Stimulated activated effector memory CD8-positive, alpha-beta T cell treated with anti-CD3 and anti-CD28 coated beads, Interleukin-12 subunit alpha, Interleukin-12 subunit beta, amount 100 ng/mL, for 72 hours (primary cell): ENCODE results near the gene AGMO.

Experiments
- ATAC-seq: fragments of 150-1000 bp; cut with Tn5 transposase; 2 replicates; pipeline ENCODE4 v1.10.0; 2021
- DNase-seq, 2 donors: peaks; one replicate each; pipeline ENCODE4 v3.0.0; 2021 to 2022; ENCODE audit warnings: low spot score in 2 of 2
- H3K27ac Mint-ChIP-seq: one replicate; pipeline ENCODE4 v1.8.0; 2022; ENCODE audit warnings: mild to moderate bottlenecking, mixed read lengths
- H3K36me3 Mint-ChIP-seq: one replicate; pipeline ENCODE4 v1.8.0; 2022; ENCODE audit warnings: mild to moderate bottlenecking, mixed read lengths
- H3K4me1 Mint-ChIP-seq: one replicate; pipeline ENCODE4 v1.8.0; 2022; ENCODE audit warnings: mixed read lengths
- H3K4me3 Mint-ChIP-seq: one replicate; pipeline ENCODE4 v1.8.0; 2022; ENCODE audit warnings: mild to moderate bottlenecking, mixed read lengths
- H3K9me3 Mint-ChIP-seq: one replicate; pipeline ENCODE4 v1.8.0; 2022; ENCODE audit warnings: mixed read lengths

The AGMO gene

DNA sequence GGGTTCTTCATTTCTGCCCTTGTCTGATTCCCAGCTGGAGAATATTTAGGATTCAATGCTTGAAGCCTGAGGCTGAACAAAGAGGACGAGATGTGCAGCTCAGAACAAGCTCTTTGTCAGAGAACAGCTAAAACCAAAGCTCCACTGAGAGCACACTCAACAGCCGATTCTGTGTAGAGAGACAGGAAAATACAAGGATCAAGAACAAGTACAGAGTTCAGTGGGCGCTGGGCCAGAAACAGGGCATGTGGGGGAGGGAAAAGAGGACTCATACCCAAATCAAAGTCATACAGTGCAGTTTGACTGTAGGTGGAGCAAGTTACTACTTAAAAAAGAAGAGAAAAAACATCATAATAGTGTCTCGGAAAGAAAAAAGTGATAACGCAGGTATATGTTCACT is at the start of gene AGMO:
AGMO (minus strand) TSS at position 181 of the 400 bp plus-strand sequence.
- no peak within 1 kb of the TSS for H3K27ac Mint-ChIP-seq
- H3K9me3 Mint-ChIP-seq: peaks cover 10% of the 10 kb centered on the region
- ATAC-seq (no peak), DNase-seq (no peak)
- H3K4me3 Mint-ChIP-seq: no peak within 1 kb of the TSS
- H3K36me3 Mint-ChIP-seq: no peaks in the 10 kb centered on the region
- no peaks in the 10 kb centered on the region for H3K4me1 Mint-ChIP-seq

- H3K4me1 Mint-ChIP-seq: no peaks in the 10 kb centered on the region
- no peak for DNase-seq
These were observed 48.7 kb upstream of the AGMO start for GRCh38 chr7:15610503-15610902.

DNA sequence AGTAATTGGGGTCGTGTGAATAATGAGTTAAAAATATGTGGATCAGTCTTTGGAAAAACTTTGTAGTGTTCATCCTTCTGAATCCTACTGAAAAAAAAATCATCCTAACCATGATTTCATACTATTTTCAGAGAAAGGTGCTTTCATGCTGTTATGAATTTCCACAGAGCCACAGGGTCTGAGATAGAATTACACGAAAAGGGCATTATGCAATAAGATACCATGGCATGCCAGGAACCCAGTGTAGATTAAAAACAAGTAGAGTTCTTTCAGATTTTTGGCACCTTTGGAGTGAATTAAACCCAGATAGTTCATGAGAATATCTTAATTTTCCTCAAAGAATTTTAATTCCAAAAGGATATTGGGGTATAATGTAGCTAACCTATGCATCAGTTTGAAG is 47.5 kb upstream of the AGMO start:
- Mint-ChIP-seq H3K4me3 (no peak overlapping the region), H3K36me3 (no peaks in the 10 kb centered on the region), H3K4me1 (no peaks in the 10 kb centered on the region), H3K9me3 (peaks cover 5% of the 10 kb centered on the region), H3K27ac (no peak overlapping the region)
- no peak for DNase-seq
- no peak for ATAC-seq

More at GRCh38 chr7:15610503-15610902, 48.7 kb upstream of the AGMO start:
- H3K36me3 Mint-ChIP-seq: no peaks in the 10 kb centered on the region
- no peak overlapping the region for H3K27ac Mint-ChIP-seq
- peaks cover 5% of the 10 kb centered on the region for H3K9me3 Mint-ChIP-seq
- no peak for ATAC-seq
- no peak overlapping the region for H3K4me3 Mint-ChIP-seq

DNA sequence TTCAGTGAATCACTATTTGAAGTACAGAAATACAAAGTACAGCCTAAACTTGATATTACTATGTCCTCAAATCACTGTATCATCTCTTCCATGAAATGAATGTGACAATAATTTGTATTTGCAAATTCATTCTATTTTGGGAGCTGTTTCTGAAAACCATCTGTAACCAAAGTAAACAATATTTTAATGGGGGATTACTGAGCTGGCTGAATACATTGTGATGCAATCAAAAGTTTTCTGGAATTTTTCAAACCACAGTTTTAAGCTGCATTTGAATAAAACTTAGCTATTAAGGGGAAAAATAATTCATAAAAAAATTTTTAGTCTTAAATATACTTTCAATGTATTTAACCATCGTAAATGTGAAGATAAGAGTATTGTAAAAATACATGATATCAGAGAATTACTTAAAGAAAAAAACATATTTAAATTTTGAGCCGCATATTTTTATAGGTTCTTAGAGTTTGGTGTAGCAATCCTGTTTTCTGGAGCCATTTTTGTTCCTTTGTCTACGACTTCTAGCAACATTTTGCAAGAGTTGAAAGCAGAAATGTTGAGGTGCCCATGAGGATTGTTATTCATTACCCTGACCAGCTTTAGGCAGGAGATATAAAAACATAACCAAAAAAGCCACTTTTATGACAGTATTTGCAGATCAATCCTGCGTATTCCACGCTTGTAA is 45.9 kb upstream of the AGMO start:
- Mint-ChIP-seq H3K4me1 (no peaks in the 10 kb centered on the region), H3K9me3 (peaks cover 9% of the 10 kb centered on the region), H3K36me3 (no peaks in the 10 kb centered on the region), H3K4me3 (no peak overlapping the region), H3K27ac (no peak overlapping the region)
- DNase-seq (no peak), ATAC-seq (no peak)

- H3K4me1 Mint-ChIP-seq: no peaks in the 10 kb centered on the region
These were observed 44.7 kb upstream of the AGMO start for GRCh38 chr7:15606561-15606960.

DNA sequence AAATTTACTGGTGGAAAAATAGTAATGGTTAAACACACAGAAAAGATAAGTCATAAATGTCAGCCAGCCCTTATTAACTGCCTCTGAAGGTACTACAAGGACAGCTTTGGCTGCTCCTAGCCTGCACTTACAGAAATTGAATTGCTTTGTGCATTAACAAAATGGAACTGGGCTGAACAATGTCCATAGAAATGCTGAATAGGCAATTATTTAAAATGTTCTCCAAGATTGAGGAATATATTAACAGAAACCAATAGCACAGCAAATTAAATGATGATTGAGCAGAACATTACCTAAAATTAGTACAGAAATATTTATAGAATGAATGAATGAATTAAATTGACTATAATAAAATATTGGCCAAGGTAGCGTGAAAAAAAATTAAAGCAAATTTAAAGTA is 42.4 kb upstream of the AGMO start:
- no peak for DNase-seq
- ATAC-seq: no peak
- H3K27ac Mint-ChIP-seq: no peak overlapping the region
- H3K4me1 Mint-ChIP-seq: no peaks in the 10 kb centered on the region
- H3K4me3 Mint-ChIP-seq: no peak overlapping the region
- no peaks in the 10 kb centered on the region for H3K36me3 Mint-ChIP-seq
- H3K9me3 Mint-ChIP-seq: peaks cover 7% of the 10 kb centered on the region

More at GRCh38 chr7:15606561-15606960, 44.7 kb upstream of the AGMO start:
- ATAC-seq (no peak), DNase-seq (no peak)
- no peaks in the 10 kb centered on the region for H3K36me3 Mint-ChIP-seq
- peaks cover 7% of the 10 kb centered on the region for H3K9me3 Mint-ChIP-seq
- H3K27ac Mint-ChIP-seq: no peak overlapping the region
- H3K4me3 Mint-ChIP-seq: no peak overlapping the region

DNA sequence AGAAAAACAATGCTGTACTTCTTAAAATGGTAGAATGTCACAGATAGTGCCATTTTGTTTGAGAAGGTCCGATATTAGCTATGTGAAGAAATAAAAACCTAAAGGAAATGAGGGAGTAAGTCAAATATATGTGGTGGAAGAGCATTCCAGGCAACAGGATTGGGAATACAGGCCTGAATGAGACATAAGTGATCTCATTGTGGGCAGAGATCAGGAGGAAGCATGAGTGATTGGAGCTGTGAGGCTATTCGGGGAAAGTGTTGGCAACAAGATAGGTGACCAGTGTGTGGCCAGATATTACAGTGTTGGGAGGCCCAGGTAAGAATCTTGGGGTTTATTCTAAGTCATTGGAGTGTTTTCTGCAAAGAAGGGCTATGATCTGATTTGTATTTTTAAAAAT is 41.3 kb upstream of the AGMO start:
- H3K4me3 Mint-ChIP-seq: no peak overlapping the region
- no peak overlapping the region for H3K27ac Mint-ChIP-seq

GRCh38 chr7:15602236-15602635 is 40.4 kb upstream of the AGMO start:
- Mint-ChIP-seq H3K9me3 (peaks cover 4% of the 10 kb centered on the region), H3K4me3 (no peak overlapping the region), H3K27ac (no peak overlapping the region), H3K36me3 (no peaks in the 10 kb centered on the region), H3K4me1 (no peaks in the 10 kb centered on the region)
- DNase-seq (no peak), ATAC-seq (no peak)

More for the DNA sequence above, 41.3 kb upstream of the AGMO start:
- no peaks in the 10 kb centered on the region for H3K4me1 Mint-ChIP-seq
- DNase-seq: no peak
- no peak for ATAC-seq
- peaks cover 4% of the 10 kb centered on the region for H3K9me3 Mint-ChIP-seq
- H3K36me3 Mint-ChIP-seq: no peaks in the 10 kb centered on the region

DNA sequence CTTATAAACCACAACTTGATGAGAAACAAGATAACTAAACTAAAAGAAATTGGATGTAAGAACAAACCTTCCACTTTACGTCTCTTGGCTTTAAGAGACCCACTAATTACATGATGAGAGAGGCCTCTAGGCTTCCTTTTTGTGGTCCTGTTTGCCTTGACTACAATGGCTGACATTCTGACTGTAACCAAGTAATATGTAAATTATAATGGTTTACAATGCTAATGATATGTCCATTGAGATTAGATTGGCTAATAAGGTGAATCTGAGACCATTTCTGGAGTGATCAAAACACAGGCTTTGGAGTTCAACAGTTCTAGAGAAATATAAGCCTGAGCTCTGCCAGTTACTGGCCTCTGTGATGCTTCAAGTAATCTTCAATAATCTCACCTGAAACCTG is 39.4 kb upstream of the AGMO start:
- H3K4me1 Mint-ChIP-seq: no peaks in the 10 kb centered on the region
- ATAC-seq (no peak), DNase-seq (no peak)
- peaks cover 8% of the 10 kb centered on the region for H3K9me3 Mint-ChIP-seq
- no peak overlapping the region for H3K27ac Mint-ChIP-seq
- no peaks in the 10 kb centered on the region for H3K36me3 Mint-ChIP-seq
- no peak overlapping the region for H3K4me3 Mint-ChIP-seq

- Mint-ChIP-seq H3K9me3 (peaks cover 8% of the 10 kb centered on the region), H3K4me3 (no peak overlapping the region)
These were observed 38.5 kb upstream of the AGMO start for GRCh38 chr7:15600298-15600697.

GRCh38 chr7:15594461-15594860 is 32.6 kb upstream of the AGMO start:
- peaks cover 10% of the 10 kb centered on the region for H3K9me3 Mint-ChIP-seq
- H3K4me3 Mint-ChIP-seq: no peak overlapping the region
- ATAC-seq: no peak
- H3K27ac Mint-ChIP-seq: no peak overlapping the region
- no peak for DNase-seq
- no peaks in the 10 kb centered on the region for H3K36me3 Mint-ChIP-seq
- H3K4me1 Mint-ChIP-seq: no peaks in the 10 kb centered on the region

More at GRCh38 chr7:15600298-15600697, 38.5 kb upstream of the AGMO start:
- H3K4me1 Mint-ChIP-seq: no peaks in the 10 kb centered on the region
- DNase-seq (no peak), ATAC-seq (no peak)
- no peaks in the 10 kb centered on the region for H3K36me3 Mint-ChIP-seq
- no peak overlapping the region for H3K27ac Mint-ChIP-seq

DNA sequence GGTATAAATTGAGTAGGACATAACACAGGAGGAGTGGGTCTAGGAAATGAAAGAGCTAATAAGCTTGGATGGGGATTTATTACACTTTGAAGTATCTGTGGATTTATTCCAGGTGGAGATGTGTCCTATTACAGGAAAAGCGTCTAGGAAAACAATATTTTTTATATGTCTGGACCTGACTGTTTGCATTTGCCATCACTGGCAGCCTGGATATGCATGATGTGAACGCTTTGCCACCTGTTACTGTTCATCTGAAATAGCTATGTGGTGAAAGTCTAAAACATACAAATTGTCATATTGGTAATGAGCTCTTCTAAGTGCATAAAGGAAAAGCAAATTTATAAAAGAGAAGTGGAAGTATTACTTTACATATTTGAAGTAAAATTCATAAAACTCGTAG is 31.6 kb upstream of the AGMO start:
- Mint-ChIP-seq H3K4me1 (no peaks in the 10 kb centered on the region), H3K9me3 (peaks cover 14% of the 10 kb centered on the region), H3K36me3 (no peaks in the 10 kb centered on the region), H3K4me3 (no peak overlapping the region), H3K27ac (no peak overlapping the region)
- no peak for ATAC-seq
- no peak for DNase-seq

DNA sequence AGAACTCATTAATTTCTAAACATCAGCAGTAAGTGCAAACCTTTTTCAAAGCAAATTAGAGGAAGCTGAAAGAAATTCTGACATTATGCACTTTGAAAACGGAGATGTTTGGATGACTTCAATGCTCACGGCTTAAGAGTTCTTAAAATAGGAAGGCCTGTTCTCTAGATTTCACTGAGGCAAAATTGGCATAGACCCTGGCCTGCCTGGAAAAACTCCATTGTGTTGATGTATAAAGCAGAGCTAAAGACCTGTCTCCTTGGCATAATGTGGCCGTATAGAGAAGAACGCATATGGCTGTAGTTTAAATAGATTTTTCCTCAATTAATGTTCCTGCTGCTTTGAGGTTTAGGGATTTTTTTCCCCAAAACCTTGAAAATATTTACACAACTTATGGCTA is 24.5 kb upstream of the AGMO start:
- Mint-ChIP-seq H3K4me3 (no peak overlapping the region), H3K27ac (no peak overlapping the region)
- no peak for ATAC-seq

DNA sequence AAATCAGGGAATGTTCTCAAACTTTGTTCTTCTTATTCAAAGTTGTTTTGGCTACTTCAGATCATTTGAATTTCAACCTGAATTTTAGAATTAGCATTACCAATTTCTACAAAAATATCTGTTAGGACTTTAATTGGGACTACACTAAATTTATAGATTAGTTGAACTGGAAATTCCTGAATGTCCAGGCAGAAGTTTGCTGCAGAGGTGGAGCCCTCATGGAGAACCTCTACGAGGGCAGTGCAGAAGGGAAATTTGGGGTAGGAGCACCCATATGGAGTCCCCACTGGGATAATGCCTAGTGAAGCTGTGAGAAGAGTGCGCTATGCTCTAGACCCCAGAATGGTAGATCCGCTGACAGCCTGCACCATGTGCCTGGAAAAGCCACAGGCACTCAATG is 22.8 kb upstream of the AGMO start:
- Mint-ChIP-seq H3K36me3 (no peaks in the 10 kb centered on the region), H3K4me1 (no peaks in the 10 kb centered on the region), H3K9me3 (peaks cover 15% of the 10 kb centered on the region), H3K27ac (no peak overlapping the region), H3K4me3 (no peak overlapping the region)
- ATAC-seq: no peak
- DNase-seq: no peak

More for the DNA sequence above, 24.5 kb upstream of the AGMO start:
- Mint-ChIP-seq H3K36me3 (no peaks in the 10 kb centered on the region), H3K9me3 (peaks cover 17% of the 10 kb centered on the region), H3K4me1 (no peaks in the 10 kb centered on the region)
- DNase-seq: no peak

DNA sequence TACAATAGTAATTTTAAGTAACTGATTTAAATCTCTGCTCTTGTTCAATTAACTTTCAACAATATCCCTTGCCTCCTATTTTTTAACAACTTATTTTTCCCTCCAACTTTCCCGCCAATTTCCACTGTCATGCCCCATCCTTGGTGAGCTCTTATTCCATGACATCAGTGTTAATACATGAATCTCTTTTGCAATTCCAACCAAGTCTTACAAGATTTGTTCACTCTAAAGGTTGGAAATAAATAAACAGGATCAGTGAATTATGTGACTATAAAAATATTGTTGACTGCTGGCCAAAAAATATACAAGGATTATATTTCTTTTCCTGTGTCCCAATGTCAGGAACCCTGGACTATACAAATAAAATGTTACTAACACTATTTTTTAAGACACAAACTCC is 21.0 kb upstream of the AGMO start:
- Mint-ChIP-seq H3K27ac (no peak overlapping the region), H3K36me3 (no peaks in the 10 kb centered on the region)

GRCh38 chr7:15581352-15581951 is 19.6 kb upstream of the AGMO start:
- ATAC-seq (no peak), DNase-seq (no peak)
- H3K4me3 Mint-ChIP-seq: no peak overlapping the region
- H3K9me3 Mint-ChIP-seq: peaks cover 14% of the 10 kb centered on the region
- H3K27ac Mint-ChIP-seq: no peak overlapping the region
- no peaks in the 10 kb centered on the region for H3K4me1 Mint-ChIP-seq
- H3K36me3 Mint-ChIP-seq: no peaks in the 10 kb centered on the region

More for the DNA sequence above, 21.0 kb upstream of the AGMO start:
- no peak for DNase-seq
- no peak for ATAC-seq
- H3K9me3 Mint-ChIP-seq: peaks cover 10% of the 10 kb centered on the region
- no peaks in the 10 kb centered on the region for H3K4me1 Mint-ChIP-seq
- H3K4me3 Mint-ChIP-seq: no peak overlapping the region
